NT2/D1 (cell line): Measurements from ENCODE around the gene SLC35E4.
"Not testable (repeated sequence)": the region's sequence is repeated elsewhere in the genome, so short reads cannot be mapped to it uniquely, and the experiment has no call there.

ENCODE experiments used
- SUZ12 ChIP-seq: IDR thresholded peaks from 2 replicates; pipeline ENCODE4 v1.6.1; 2011; ENCODE audit not compliant: insufficient read length, insufficient read depth; ENCODE audit errors: extremely low read depth
- YY1 ChIP-seq: IDR thresholded peaks from 2 replicates; pipeline ENCODE4 v1.6.1; 2011; ENCODE audit not compliant: insufficient read length, insufficient read depth

DNA sequence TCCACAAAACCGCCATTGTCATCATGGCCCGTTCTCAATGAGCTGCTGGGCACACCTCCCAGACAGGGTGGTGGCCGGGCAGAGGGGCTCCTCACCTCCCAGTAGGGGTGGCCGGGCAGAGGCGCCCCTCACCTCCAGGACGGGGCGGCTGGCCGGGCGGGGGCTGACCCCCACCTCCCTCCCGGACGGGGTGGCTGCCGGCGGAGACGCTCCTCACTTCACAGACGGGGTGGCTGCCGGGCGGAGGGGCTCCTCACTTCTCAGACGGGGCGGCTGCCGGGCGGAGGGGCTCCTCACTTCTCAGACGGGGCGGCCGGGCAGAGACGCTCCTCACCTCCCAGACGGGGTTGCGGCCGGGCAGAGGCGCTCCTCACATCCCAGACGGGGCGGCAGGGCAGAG is 4.1 kb upstream of the SLC35E4 start:
- TF ChIP-seq YY1, SUZ12: not testable (repeated sequence)
